Neutrophil (primary cell): ENCODE data around the gene AP4S1.

Experiments
- H3K27ac ChIP-seq: fragments of 200-600 bp; sonication (generic); 2 replicates; pipeline ENCODE4 v1.5.1; 2016; ENCODE audit warnings: mild to moderate bottlenecking, moderate library complexity
- H3K27me3 ChIP-seq: fragments of 200-600 bp; sonication (generic); 2 replicates; pipeline ENCODE4 v1.6.0; 2016; ENCODE audit warnings: mild to moderate bottlenecking
- H3K36me3 ChIP-seq: fragments of 200-600 bp; sonication (generic); 2 replicates; pipeline ENCODE4 v1.5.1; 2017
- H3K4me1 ChIP-seq, 2 experiments: fragments of 200-600 bp in 1 of 2; sonication (generic) in 1 of 2; 1 replicate in 1 of 2; 2 replicates in 1 of 2; pipeline versions ENCODE4 v1.5.1 to v1.6.1; 2013 to 2016; ENCODE audit warnings: low read depth in 1 of 2, low read length in 1 of 2, mild to moderate bottlenecking in 1 of 2, moderate library complexity in 1 of 2; ENCODE audit not compliant: control insufficient read depth in 1 of 2, insufficient read depth in 1 of 2
- H3K4me3 ChIP-seq, 2 experiments: fragments of 200-600 bp in 1 of 2; sonication (generic) in 1 of 2; 1 replicate in 1 of 2; 2 replicates in 1 of 2; pipeline ENCODE4 v1.5.1; 2013 to 2016; ENCODE audit warnings: low read depth in 1 of 2, low read length in 1 of 2, mild to moderate bottlenecking in 1 of 2, moderate library complexity in 1 of 2
- H3K9me3 ChIP-seq: fragments of 200-600 bp; sonication (generic); 2 replicates; pipeline ENCODE4 v1.5.1; 2016
- CTCF ChIP-seq: fragments of 200-600 bp; sonication (generic); IDR thresholded peaks from 2 replicates; pipeline ENCODE4 v1.5.1; 2016; ENCODE audit warnings: antibody characterized with exemption

Gene AP4S1

DNA sequence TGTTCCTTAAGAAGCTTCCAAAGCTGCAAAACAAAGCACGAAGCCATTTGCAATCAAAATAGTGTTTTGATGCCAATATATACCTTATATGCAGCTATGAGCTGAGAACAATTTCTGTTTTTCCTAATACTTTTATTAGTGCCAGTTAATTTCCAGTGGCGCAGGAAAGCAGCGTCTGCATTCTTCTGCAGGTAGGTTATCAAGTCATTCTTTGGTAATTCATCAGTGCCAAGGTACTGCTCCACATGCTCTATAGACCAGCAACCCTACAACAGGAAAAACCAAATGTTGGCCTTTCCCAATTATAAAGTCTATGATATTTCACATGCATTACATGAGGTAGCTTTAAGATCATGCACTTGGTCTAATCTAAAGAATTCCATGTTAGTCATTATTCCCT lies 88.3 kb downstream of the AP4S1 start:
- Histone ChIP-seq H3K4me1 (no peaks in the 10 kb centered on the region), H3K4me3 (no peak overlapping the region), H3K36me3 (peaks cover 100% of the 10 kb centered on the region), H3K27me3 (no peaks in the 10 kb centered on the region), H3K27ac (no peak overlapping the region), H3K9me3 (no peaks in the 10 kb centered on the region)
- TF ChIP-seq CTCF, result no peak

DNA sequence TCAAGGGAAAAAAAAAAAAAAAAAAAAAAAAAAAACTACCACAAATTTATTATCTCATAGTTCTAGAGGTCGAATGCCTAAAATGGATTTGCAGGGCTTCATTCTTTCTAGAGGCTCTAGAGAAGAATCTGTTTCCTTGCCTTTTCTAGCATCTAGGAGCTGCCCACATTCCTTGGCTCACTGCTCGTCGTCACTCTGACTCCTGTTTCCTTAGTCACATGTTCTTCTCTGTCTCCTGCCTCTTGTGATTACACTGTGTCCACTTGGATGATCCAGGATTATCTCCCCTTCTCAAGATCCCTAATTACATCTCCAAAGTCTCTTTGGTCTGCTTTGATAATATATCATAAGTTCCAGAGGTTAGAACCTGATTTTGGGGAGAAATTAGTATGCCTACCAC lies 93.4 kb downstream of the AP4S1 start:
- Histone ChIP-seq H3K27ac (no peak overlapping the region), H3K36me3 (peaks cover 92% of the 10 kb centered on the region), H3K4me3 (no peak overlapping the region), H3K27me3 (no peaks in the 10 kb centered on the region), H3K9me3 (no peaks in the 10 kb centered on the region), H3K4me1 (no peaks in the 10 kb centered on the region)
- no peak for TF ChIP-seq CTCF

- no peaks in the 10 kb centered on the region for H3K27me3 ChIP-seq
- H3K4me1 ChIP-seq, result no peaks in the 10 kb centered on the region
- H3K4me3 ChIP-seq, result no peak overlapping the region
- no peak for TF ChIP-seq CTCF
- no peak overlapping the region for H3K27ac ChIP-seq
- no peaks in the 10 kb centered on the region for H3K9me3 ChIP-seq
- peaks cover 76% of the 10 kb centered on the region for H3K36me3 ChIP-seq
These were observed 96.7 kb downstream of the AP4S1 start for GRCh38 chr14:31122098-31122611.

- peaks cover 3 to 5% of the 10 kb centered on the region in 2 experiments for H3K4me1 ChIP-seq
- H3K36me3 ChIP-seq, result peaks cover 74% of the 10 kb centered on the region
- no peaks in the 10 kb centered on the region for H3K27me3 ChIP-seq
- no peaks in the 10 kb centered on the region for H3K9me3 ChIP-seq
- H3K27ac ChIP-seq, result no peak overlapping the region
- no peak overlapping the region for H3K4me3 ChIP-seq
- no peak for TF ChIP-seq CTCF
These were observed 97.5 kb downstream of the AP4S1 start for GRCh38 chr14:31122921-31123320.

GRCh38 chr14:31124197-31124596 lies 98.7 kb downstream of the AP4S1 start:
- Histone ChIP-seq H3K4me3 (no peak overlapping the region), H3K27me3 (no peaks in the 10 kb centered on the region), H3K27ac (no peak overlapping the region), H3K4me1 (peaks cover 3 to 13% of the 10 kb centered on the region in 2 experiments), H3K36me3 (peaks cover 64% of the 10 kb centered on the region), H3K9me3 (no peaks in the 10 kb centered on the region)
- TF ChIP-seq CTCF, result no peak

DNA sequence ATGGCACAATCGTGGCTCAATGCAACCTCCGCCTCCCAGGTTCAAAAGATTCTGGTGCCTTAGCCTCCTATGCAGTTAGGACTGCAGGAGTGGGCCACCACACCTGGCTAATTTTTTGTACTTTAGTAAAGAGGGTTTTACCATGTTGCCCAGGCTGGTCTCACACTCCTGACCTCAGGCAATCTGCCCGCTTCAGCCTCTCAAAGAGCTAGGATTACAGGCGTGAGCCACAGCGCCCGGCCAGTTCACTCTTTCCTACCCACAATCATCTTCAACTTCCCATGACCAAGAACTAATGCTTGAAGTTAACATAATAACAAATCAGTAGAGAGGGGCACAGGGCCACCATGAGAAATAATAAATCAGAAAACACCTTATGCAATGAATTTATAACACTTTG lies 99.8 kb downstream of the AP4S1 start:
- Histone ChIP-seq H3K4me3 (no peak overlapping the region), H3K27ac (no peak overlapping the region), H3K4me1 (peaks cover 3 to 13% of the 10 kb centered on the region in 2 experiments), H3K27me3 (no peaks in the 10 kb centered on the region), H3K36me3 (peaks cover 60% of the 10 kb centered on the region), H3K9me3 (no peaks in the 10 kb centered on the region)
- TF ChIP-seq CTCF, result no peak
